ENCODE data around the gene RGS6.

Gene RGS6

DNA sequence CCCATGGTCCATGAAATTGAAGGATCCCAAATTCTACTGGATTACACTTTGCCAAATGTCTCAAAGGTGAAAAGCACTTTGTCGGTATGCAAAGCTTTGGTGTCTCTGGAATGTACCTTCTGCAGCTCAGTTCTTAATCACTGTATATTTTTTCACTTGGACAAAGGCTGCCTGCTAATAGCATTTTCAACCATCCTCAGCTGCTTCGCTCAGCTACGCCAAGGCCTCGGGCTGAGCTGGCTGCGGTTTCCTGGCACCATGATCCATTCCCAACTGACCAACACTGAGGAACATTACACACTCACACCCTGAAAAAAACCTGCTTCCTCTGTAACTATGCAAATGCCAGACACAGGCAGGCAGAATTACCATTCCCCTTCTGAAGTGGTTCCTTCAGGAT, 626.5 kb downstream of the RGS6 start:
- peak overlapping the region in 1 of 2 experiments; percentile 44 for H3K4me3 ChIP-seq (ENCODE audit: insufficient read depth in 1 of 2, low read depth in 1 of 2, low read length in 2 of 2)
- H4K91ac ChIP-seq (ENCODE audit: low read length): no peak overlapping the region
- H2BK12ac ChIP-seq (ENCODE audit: low read length in 2 of 2): no peak overlapping the region
- H2AK5ac ChIP-seq (ENCODE audit: low read length, severe bottlenecking): no peak overlapping the region
- H3K4me2 ChIP-seq (ENCODE audit: low read length, poor library complexity, severe bottlenecking): no peak overlapping the region
- no peak overlapping the region for H2BK5ac ChIP-seq (ENCODE audit: low read depth, low read length, poor library complexity, severe bottlenecking)
- DNase-seq: no peak
- peaks cover 9% of the 10 kb centered on the region for H3K4me1 ChIP-seq (ENCODE audit: control insufficient read depth, insufficient read depth, low read depth, low read length)
- no peak overlapping the region for H2BK120ac ChIP-seq (ENCODE audit: low read depth, low read length)
- WGBS: 94% methylated on average over 5 of the region's 5 CpGs
- no peak overlapping the region for H3K14ac ChIP-seq (ENCODE audit: low read length in 2 of 2)
- no peak overlapping the region for H3K23ac ChIP-seq (ENCODE audit: low read length in 2 of 2)
- no peaks in the 10 kb centered on the region for H3K79me1 ChIP-seq (replicated peaks; ENCODE audit: low read length, poor library complexity, severe bottlenecking)
- H3K18ac ChIP-seq (ENCODE audit: low read depth in 1 of 2, low read length in 2 of 2): no peak overlapping the region
- H3K36me3 ChIP-seq (ENCODE audit: control insufficient read depth in 1 of 2, insufficient read depth in 2 of 2, low read depth in 1 of 2, low read length in 2 of 2): no peaks in the 10 kb centered on the region
- H3K9me3 ChIP-seq (ENCODE audit: control insufficient read depth, low read length): no peaks in the 10 kb centered on the region
- peak overlapping the region; percentile 52 for H3K9ac ChIP-seq (ENCODE audit: low read length)
- H4K8ac ChIP-seq (ENCODE audit: low read length): no peak overlapping the region
- H3K27ac ChIP-seq (ENCODE audit: low read length, poor library complexity, severe bottlenecking): no peak overlapping the region
- no peaks in the 10 kb centered on the region for H3K27me3 ChIP-seq (ENCODE audit: control insufficient read depth in 1 of 2, insufficient read depth in 1 of 2, low read length in 2 of 2)
- no peak overlapping the region for H3K4ac ChIP-seq (ENCODE audit: low read depth in 1 of 2, low read length in 2 of 2)
- no peak overlapping the region for H2AFZ ChIP-seq (ENCODE audit: low read depth, low read length)
- H2BK15ac ChIP-seq (ENCODE audit: low read depth, poor library complexity, severe bottlenecking): no peak overlapping the region

DNA sequence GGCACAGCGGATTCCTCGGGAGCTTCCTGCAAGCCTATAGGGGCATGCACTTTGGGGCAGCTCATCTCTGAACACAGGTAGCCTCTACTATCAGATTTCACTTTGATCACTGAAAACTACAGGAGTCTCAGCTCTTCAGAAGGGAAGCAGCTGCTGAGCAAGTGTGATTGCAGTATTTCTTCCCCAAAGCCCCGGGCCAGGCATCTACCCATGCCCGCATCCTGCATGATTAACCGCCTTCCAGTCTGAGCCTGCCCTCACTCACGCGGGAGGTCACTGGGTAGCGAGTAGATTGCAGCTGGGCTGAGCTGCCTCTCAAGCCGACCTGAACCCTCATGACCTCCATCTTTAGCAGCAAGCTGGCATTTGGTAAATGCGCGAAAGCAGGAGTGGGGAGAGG, 627.0 kb downstream of the RGS6 start:
- H3K4me1 ChIP-seq (ENCODE audit: control insufficient read depth, insufficient read depth, low read depth, low read length): peaks cover 9% of the 10 kb centered on the region
- H3K79me1 ChIP-seq (replicated peaks; ENCODE audit: low read length, poor library complexity, severe bottlenecking): no peaks in the 10 kb centered on the region
- no peak overlapping the region for H3K27ac ChIP-seq (ENCODE audit: low read length, poor library complexity, severe bottlenecking)
- H3K4me2 ChIP-seq (ENCODE audit: low read length, poor library complexity, severe bottlenecking): no peak overlapping the region
- no peak overlapping the region for H4K91ac ChIP-seq (ENCODE audit: low read length)
- no peak for DNase-seq
- H2BK15ac ChIP-seq (ENCODE audit: low read depth, poor library complexity, severe bottlenecking): no peak overlapping the region
- peak overlapping the region; percentile 52 for H3K9ac ChIP-seq (ENCODE audit: low read length)
- no peaks in the 10 kb centered on the region for H3K36me3 ChIP-seq (ENCODE audit: control insufficient read depth in 1 of 2, insufficient read depth in 2 of 2, low read depth in 1 of 2, low read length in 2 of 2)
- no peak overlapping the region for H2BK120ac ChIP-seq (ENCODE audit: low read depth, low read length)
- H3K23ac ChIP-seq (ENCODE audit: low read length in 2 of 2): no peak overlapping the region
- no peak overlapping the region for H3K18ac ChIP-seq (ENCODE audit: low read depth in 1 of 2, low read length in 2 of 2)
- H2AFZ ChIP-seq (ENCODE audit: low read depth, low read length): no peak overlapping the region
- H3K4ac ChIP-seq (ENCODE audit: low read depth in 1 of 2, low read length in 2 of 2): no peak overlapping the region
- H3K9me3 ChIP-seq (ENCODE audit: control insufficient read depth, low read length): no peaks in the 10 kb centered on the region
- H3K27me3 ChIP-seq (ENCODE audit: control insufficient read depth in 1 of 2, insufficient read depth in 1 of 2, low read length in 2 of 2): no peaks in the 10 kb centered on the region
- H2BK5ac ChIP-seq (ENCODE audit: low read depth, low read length, poor library complexity, severe bottlenecking): no peak overlapping the region
- no peak overlapping the region for H2BK12ac ChIP-seq (ENCODE audit: low read length in 2 of 2)
- no peak overlapping the region for H4K8ac ChIP-seq (ENCODE audit: low read length)
- H3K14ac ChIP-seq (ENCODE audit: low read length in 2 of 2): no peak overlapping the region
- H2AK5ac ChIP-seq (ENCODE audit: low read length, severe bottlenecking): no peak overlapping the region
- peak overlapping the region in 1 of 2 experiments; percentile 44 for H3K4me3 ChIP-seq (ENCODE audit: insufficient read depth in 1 of 2, low read depth in 1 of 2, low read length in 2 of 2)
- WGBS: 87% methylated on average over 11 of the region's 11 CpGs

DNA sequence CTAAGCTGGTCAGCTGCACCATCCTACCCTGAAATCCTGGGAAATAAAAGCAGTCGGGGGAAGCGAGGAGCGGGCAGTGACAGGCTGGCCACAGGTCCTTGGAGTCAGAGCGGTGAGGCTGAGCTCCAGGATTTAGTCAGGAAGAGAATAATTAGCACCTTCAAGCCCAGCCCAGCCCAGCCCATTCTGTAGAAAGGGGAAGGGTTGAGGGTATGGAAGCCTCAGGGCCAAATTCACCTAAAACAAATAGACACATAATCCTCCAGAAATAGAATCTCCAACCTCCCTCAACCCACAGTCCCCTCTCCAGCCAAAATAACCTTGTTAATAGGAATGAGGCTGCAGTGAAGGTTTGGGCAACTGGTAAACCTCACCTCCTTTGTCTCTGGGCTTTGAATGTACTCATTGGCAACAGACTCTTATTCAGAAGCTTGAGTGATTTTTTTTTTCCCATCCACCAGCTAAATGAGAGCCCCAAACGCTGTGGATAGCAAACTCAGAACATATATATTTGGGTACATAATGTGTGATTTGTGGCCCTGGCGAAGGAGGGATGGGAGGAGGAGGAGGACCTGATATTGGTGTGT, 627.5 kb downstream of the RGS6 start:
- 81% methylated on average over 6 of the region's 6 CpGs for WGBS
- Histone ChIP-seq H3K18ac (ENCODE audit: low read depth in 1 of 2, low read length in 2 of 2) (no peak overlapping the region), H3K4me3 (ENCODE audit: insufficient read depth in 1 of 2, low read depth in 1 of 2, low read length in 2 of 2) (peak overlapping the region in 1 of 2 experiments; percentile 44)

DNA sequence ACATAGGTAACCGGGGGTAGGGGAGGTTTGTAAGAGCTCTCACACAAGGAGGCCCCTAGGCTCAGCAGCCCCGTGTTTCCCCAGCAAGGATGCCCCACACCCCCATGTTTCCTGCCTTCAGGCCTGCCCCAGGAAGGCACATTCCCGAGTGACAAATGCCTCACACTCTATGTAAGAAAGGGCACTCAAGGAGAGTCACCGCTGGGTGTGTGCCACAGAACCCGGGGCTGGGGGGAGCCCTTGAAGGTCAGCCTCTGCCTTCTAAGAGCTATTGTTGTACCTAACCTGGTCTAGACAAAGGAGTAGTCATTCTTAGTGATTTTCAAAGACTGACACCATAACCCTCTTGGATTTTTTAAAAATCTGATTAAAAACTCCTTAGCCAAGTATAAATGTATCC, 628.1 kb downstream of the RGS6 start:
- Histone ChIP-seq H3K23ac (ENCODE audit: low read length in 2 of 2) (no peak overlapping the region), H2BK5ac (ENCODE audit: low read depth, low read length, poor library complexity, severe bottlenecking) (no peak overlapping the region), H2AFZ (ENCODE audit: low read depth, low read length) (no peak overlapping the region), H3K4me2 (ENCODE audit: low read length, poor library complexity, severe bottlenecking) (no peak overlapping the region), H4K8ac (ENCODE audit: low read length) (no peak overlapping the region), H3K27ac (ENCODE audit: low read length, poor library complexity, severe bottlenecking) (no peak overlapping the region), H3K9me3 (ENCODE audit: control insufficient read depth, low read length) (no peaks in the 10 kb centered on the region), H3K18ac (ENCODE audit: low read depth in 1 of 2, low read length in 2 of 2) (no peak overlapping the region), H3K27me3 (ENCODE audit: control insufficient read depth in 1 of 2, insufficient read depth in 1 of 2, low read length in 2 of 2) (no peaks in the 10 kb centered on the region), H3K4ac (ENCODE audit: low read depth in 1 of 2, low read length in 2 of 2) (no peak overlapping the region), H3K79me1 (replicated peaks; ENCODE audit: low read length, poor library complexity, severe bottlenecking) (no peaks in the 10 kb centered on the region), H3K14ac (ENCODE audit: low read length in 2 of 2) (no peak overlapping the region), H3K4me1 (ENCODE audit: control insufficient read depth, insufficient read depth, low read depth, low read length) (peaks cover 9% of the 10 kb centered on the region), H2BK12ac (ENCODE audit: low read length in 2 of 2) (no peak overlapping the region), H3K4me3 (ENCODE audit: insufficient read depth in 1 of 2, low read depth in 1 of 2, low read length in 2 of 2) (no peak overlapping the region), H4K91ac (ENCODE audit: low read length) (no peak overlapping the region), H2BK120ac (ENCODE audit: low read depth, low read length) (no peak overlapping the region), H3K36me3 (ENCODE audit: control insufficient read depth in 1 of 2, insufficient read depth in 2 of 2, low read depth in 1 of 2, low read length in 2 of 2) (no peaks in the 10 kb centered on the region), H2BK15ac (ENCODE audit: low read depth, poor library complexity, severe bottlenecking) (no peak overlapping the region), H2AK5ac (ENCODE audit: low read length, severe bottlenecking) (no peak overlapping the region), H3K9ac (ENCODE audit: low read length) (no peak overlapping the region)
- WGBS: 69% methylated on average over 5 of the region's 5 CpGs
- no peak for DNase-seq

More for the DNA sequence above, 627.5 kb downstream of the RGS6 start:
- no peak for DNase-seq
- Histone ChIP-seq H3K27ac (ENCODE audit: low read length, poor library complexity, severe bottlenecking) (no peak overlapping the region), H3K9me3 (ENCODE audit: control insufficient read depth, low read length) (no peaks in the 10 kb centered on the region), H3K4ac (ENCODE audit: low read depth in 1 of 2, low read length in 2 of 2) (no peak overlapping the region), H3K4me2 (ENCODE audit: low read length, poor library complexity, severe bottlenecking) (no peak overlapping the region), H3K36me3 (ENCODE audit: control insufficient read depth in 1 of 2, insufficient read depth in 2 of 2, low read depth in 1 of 2, low read length in 2 of 2) (no peaks in the 10 kb centered on the region), H2BK12ac (ENCODE audit: low read length in 2 of 2) (no peak overlapping the region), H3K79me1 (replicated peaks; ENCODE audit: low read length, poor library complexity, severe bottlenecking) (no peaks in the 10 kb centered on the region), H2BK15ac (ENCODE audit: low read depth, poor library complexity, severe bottlenecking) (no peak overlapping the region), H3K23ac (ENCODE audit: low read length in 2 of 2) (no peak overlapping the region), H4K8ac (ENCODE audit: low read length) (no peak overlapping the region), H3K4me1 (ENCODE audit: control insufficient read depth, insufficient read depth, low read depth, low read length) (peaks cover 9% of the 10 kb centered on the region), H3K27me3 (ENCODE audit: control insufficient read depth in 1 of 2, insufficient read depth in 1 of 2, low read length in 2 of 2) (no peaks in the 10 kb centered on the region), H3K9ac (ENCODE audit: low read length) (no peak overlapping the region), H2BK120ac (ENCODE audit: low read depth, low read length) (no peak overlapping the region), H2AK5ac (ENCODE audit: low read length, severe bottlenecking) (no peak overlapping the region), H3K14ac (ENCODE audit: low read length in 2 of 2) (no peak overlapping the region), H4K91ac (ENCODE audit: low read length) (no peak overlapping the region), H2AFZ (ENCODE audit: low read depth, low read length) (no peak overlapping the region), H2BK5ac (ENCODE audit: low read depth, low read length, poor library complexity, severe bottlenecking) (no peak overlapping the region)
